Stimulated activated CD4-positive, alpha-beta T cell treated with anti-CD3 and anti-CD28 coated beads, TNF-alpha, amount 100 ng/mL, for 24 hours (primary cell): ENCODE results near the gene ZNF662.

Experiments used
- DNase-seq, 3 experiments: peaks; one replicate each; pipeline ENCODE4 v3.0.0-alpha.2; 2020; ENCODE audit warnings: low read depth in 3 of 3

The ZNF662 gene

GRCh38 chr3:42936157-42936981, 30.4 kb downstream of the ZNF662 start:
- DNase-seq: no peak

GRCh38 chr3:42937334-42937733, 31.4 kb downstream of the ZNF662 start:
- DNase-seq: no peak

GRCh38 chr3:42942693-42943092, 36.8 kb downstream of the ZNF662 start:
- DNase-seq: no peak

- DNase-seq: no peak
Measured at GRCh38 chr3:42946050-42946449, 40.1 kb downstream of the ZNF662 start.

GRCh38 chr3:42957573-42957972, 51.6 kb downstream of the ZNF662 start:
- DNase-seq: no peak

- DNase-seq: no peak
Measured at GRCh38 chr3:42960282-42960681, 54.3 kb downstream of the ZNF662 start.

GRCh38 chr3:42960786-42961185, 54.8 kb downstream of the ZNF662 start:
- DNase-seq: no peak

GRCh38 chr3:42961633-42962032, 55.7 kb downstream of the ZNF662 start:
- DNase-seq: peak in 1 of 3 experiments; percentile 3

- no peak for DNase-seq
Measured at GRCh38 chr3:42963269-42963668, 57.3 kb downstream of the ZNF662 start.

- DNase-seq: no peak
Measured at GRCh38 chr3:42964266-42964665, 58.3 kb downstream of the ZNF662 start.
